ENCODE data around the gene CACNG1. TPM values are rescaled to one million over a fixed set of nuclear protein-coding genes. Genes with fewer than 3 reads are reported as not detected.
A peak's percentile ranks its signal among the peaks of the same experiment; 100 is the strongest.

CACNG1 gene
- total and polyA plus RNA-seq, 8 donors = not detected

GRCh38 chr17:67054011-67054591 is 9.7 kb downstream of the CACNG1 start:
- 75 to 86% (median 82%) methylated on average over 13 to 19 of the region's 19 CpGs for WGBS, 5 donors
- Histone ChIP-seq H3K4me3 (no peak overlapping the region), H3K9me3 (peaks cover 0 to 11% (median 10%) of the 10 kb centered on the region in 4 donors), H3K27ac (no peak overlapping the region), H3K27me3 (no peaks in the 10 kb centered on the region), H3K36me3 (no peaks in the 10 kb centered on the region), H3K4me1 (no peaks in the 10 kb centered on the region)
- intact Hi-C loops (cut with DNase I; ENCODE audit: low total_unique reads) = no loop called here
- TF ChIP-seq POLR2A (IDR thresholded peaks at IDR 0.05) (no peak), EP300 (IDR thresholded peaks at IDR 0.05) (no peak)
- peak in 1 of 2 donors; percentile 16 for DNase-seq

- WGBS, 5 donors = 69 to 98% (median 85%) methylated on average over 5 of the region's 5 CpGs
- intact Hi-C loops (cut with DNase I; ENCODE audit: low total_unique reads) = no loop called here
These were observed 10.3 kb downstream of the CACNG1 start for GRCh38 chr17:67054608-67055007.

GRCh38 chr17:67055041-67055443 is 10.7 kb downstream of the CACNG1 start:
- H3K27ac ChIP-seq = no peak overlapping the region
- TF ChIP-seq POLR2AphosphoS5 (IDR thresholded peaks at IDR 0.05) = no peak
- no peak for TF ChIP-seq CTCF (IDR thresholded peaks at IDR 0.05)
- no peak for TF ChIP-seq POLR2A (IDR thresholded peaks at IDR 0.05)
- TF ChIP-seq EP300 (IDR thresholded peaks at IDR 0.05) = no peak
- intact Hi-C loops (cut with DNase I; ENCODE audit: low total_unique reads) = no loop called here
- no peaks in the 10 kb centered on the region for H3K27me3 ChIP-seq
- no peak overlapping the region for H3K4me3 ChIP-seq
- H3K4me1 ChIP-seq = no peaks in the 10 kb centered on the region
- peaks cover 0 to 2% (median under 1%) of the 10 kb centered on the region in 4 donors for H3K9me3 ChIP-seq
- WGBS, 5 donors = 92 to 96% (median 96%) methylated on average over 19 of the region's 19 CpGs
- peak in 1 of 2 donors; percentile 24 for DNase-seq
- no peaks in the 10 kb centered on the region for H3K36me3 ChIP-seq

More at GRCh38 chr17:67054608-67055007, 10.3 kb downstream of the CACNG1 start:
- peaks cover 0 to 6% (median 5%) of the 10 kb centered on the region in 4 donors for H3K9me3 ChIP-seq
- no peak for TF ChIP-seq CTCF (IDR thresholded peaks at IDR 0.05)
- TF ChIP-seq POLR2A (IDR thresholded peaks at IDR 0.05) = no peak
- no peak for TF ChIP-seq POLR2AphosphoS5 (IDR thresholded peaks at IDR 0.05)
- TF ChIP-seq EP300 (IDR thresholded peaks at IDR 0.05) = no peak
- H3K36me3 ChIP-seq = no peaks in the 10 kb centered on the region
- H3K4me3 ChIP-seq = no peak overlapping the region
- no peaks in the 10 kb centered on the region for H3K27me3 ChIP-seq
- no peak overlapping the region for H3K27ac ChIP-seq
- DNase-seq = no peak
- H3K4me1 ChIP-seq = no peaks in the 10 kb centered on the region

- no peaks in the 10 kb centered on the region for H3K27me3 ChIP-seq
- no peak for TF ChIP-seq POLR2AphosphoS5 (IDR thresholded peaks at IDR 0.05)
- TF ChIP-seq CTCF (IDR thresholded peaks at IDR 0.05) = no peak
- TF ChIP-seq EP300 (IDR thresholded peaks at IDR 0.05) = no peak
- intact Hi-C loops (cut with DNase I; ENCODE audit: low total_unique reads) = no loop called here
- WGBS, 5 donors = 79 to 82% (median 80%) methylated on average over 27 to 29 of the region's 29 CpGs
- no peaks in the 10 kb centered on the region for H3K36me3 ChIP-seq
- H3K4me1 ChIP-seq = no peaks in the 10 kb centered on the region
- peak in 1 of 2 donors; percentile 43 for DNase-seq
- no peak overlapping the region for H3K4me3 ChIP-seq
- no peaks in the 10 kb centered on the region for H3K9me3 ChIP-seq
- no peak overlapping the region for H3K27ac ChIP-seq
These were observed 11.7 kb downstream of the CACNG1 start for GRCh38 chr17:67055811-67056745.
